Gastrocnemius medialis (tissue), 4 donors: ENCODE data around the gene RBFOX2. TPM values are rescaled to one million over a fixed set of nuclear protein-coding genes. Genes with fewer than 3 reads are reported as not detected.

ENCODE experiments used
- ATAC-seq, 2 donors: fragments of 150-250 bp; one replicate each; pipeline ENCODE4 v1.9.1; 2016
- DNase-seq, 2 donors: peaks; one replicate each; pipeline ENCODE4 v3.0.0-alpha.2; 2019
- H3K27ac ChIP-seq, 4 donors: fragments of 200-600 bp; sonication (generic); 1 replicate in 1 of 4; 2 replicates in 3 of 4; pipeline ENCODE4 v1.5.1; 2016 to 2018; ENCODE audit warnings: mild to moderate bottlenecking in 2 of 4, moderate library complexity in 1 of 4
- H3K27me3 ChIP-seq, 3 donors: fragments of 200-600 bp; sonication (generic) in 2 of 3; 1 replicate in 1 of 3; 2 replicates in 2 of 3; pipeline versions ENCODE4 v1.5.1 to v1.6.0; 2016 to 2019; ENCODE audit warnings: mild to moderate bottlenecking in 1 of 3, moderate library complexity in 1 of 3
- H3K36me3 ChIP-seq, 2 donors: fragments of 200-600 bp; sonication (generic) in 1 of 2; one replicate each; pipeline ENCODE4 v1.5.1; 2017 to 2018
- H3K4me1 ChIP-seq, 2 donors: fragments of 200-600 bp; sonication (generic) in 1 of 2; one replicate each; pipeline ENCODE4 v1.5.1; 2016 to 2017; ENCODE audit warnings: mild to moderate bottlenecking in 2 of 2
- H3K4me3 ChIP-seq, 4 donors: fragments of 200-600 bp; sonication (generic) in 3 of 4; 1 replicate in 1 of 4; 2 replicates in 3 of 4; pipeline ENCODE4 v1.5.1; 2016 to 2019; ENCODE audit warnings: mild to moderate bottlenecking in 2 of 4
- H3K9me3 ChIP-seq, 3 donors: fragments of 200-600 bp; sonication (generic) in 2 of 3; 1 replicate in 1 of 3; 2 replicates in 2 of 3; pipeline ENCODE4 v1.5.1; 2016 to 2019
- CTCF ChIP-seq, 5 experiments: fragments of 450-650 bp in 3 of 5; fragments of 200-600 bp in 2 of 5; sonication (generic) in 2 of 5; IDR thresholded peaks in 4 of 5; conservative IDR thresholded peaks in 1 of 5; 1 replicate in 4 of 5; 2 replicates in 1 of 5; pipeline ENCODE4 v1.5.1; 2016 to 2019; ENCODE audit warnings: antibody characterized with exemption in 5 of 5, mild to moderate bottlenecking in 3 of 5, moderate library complexity in 3 of 5
- POLR2A ChIP-seq, 2 donors: fragments of 450-650 bp; IDR thresholded peaks; one replicate each; pipeline ENCODE4 v1.6.1; 2017; ENCODE audit warnings: antibody characterized with exemption in 2 of 2, mild to moderate bottlenecking in 2 of 2, moderate library complexity in 2 of 2
- in situ Hi-C, 4 donors: fragments of 200-750 bp; cut with MboI; loops; one replicate each; pipeline versions ENCODE4 v1.15.0 to v1.8.0; 2017; ENCODE audit warnings: low sequenced_read_pairs in 4 of 4
- intact Hi-C: fragments of 100-400 bp; cut with DNase I; formaldehyde crosslinking; loops from one replicate; pipeline ENCODE4 v1.15.1; 2023; ENCODE audit warnings: low total_unique reads
- total RNA-seq, 4 donors: library from RNA; depleted of rRNA; stranded (reverse); fragments of >200 nt; gene quantifications; one replicate each; pipeline versions ENCODE4 v1.1.0 to v1.2.3, GENCODE V29; 2016

RBFOX2 gene
- total RNA-seq, 4 donors from 2014 or later: 26.0 to 32.1 (median 28.6) TPM

- Histone ChIP-seq H3K9me3 (no peaks in the 10 kb centered on the region), H3K36me3 (no peaks in the 10 kb centered on the region), H3K27me3 (no peaks in the 10 kb centered on the region), H3K4me1 (peaks cover 0 to 3% of the 10 kb centered on the region in 2 donors), H3K4me3 (no peak overlapping the region), H3K27ac (no peak overlapping the region)
- DNase-seq: no peak
- TF ChIP-seq POLR2A (IDR thresholded peaks at IDR 0.05): no peak
- TF ChIP-seq CTCF (IDR thresholded peaks at IDR 0.05 in 4 of 5, conservative IDR thresholded peaks at IDR 0.05 in 1 of 5): no peak
- no peak for ATAC-seq
- in situ Hi-C loops: no loop called here
- intact Hi-C loops: no loop called here
Observed at GRCh38 chr22:35952576-35952975, 76.0 kb downstream of the RBFOX2 start.

GRCh38 chr22:35950262-35950661 lies 78.4 kb downstream of the RBFOX2 start:
- H3K4me3 ChIP-seq: no peak overlapping the region
- no peak overlapping the region for H3K27ac ChIP-seq
- H3K36me3 ChIP-seq: no peaks in the 10 kb centered on the region
- no peak for DNase-seq
- no peak for ATAC-seq
- in situ Hi-C loops (no loop called here), intact Hi-C loops (no loop called here)
- H3K27me3 ChIP-seq: no peaks in the 10 kb centered on the region
- TF ChIP-seq POLR2A (IDR thresholded peaks at IDR 0.05) (no peak), CTCF (IDR thresholded peaks at IDR 0.05 in 4 of 5, conservative IDR thresholded peaks at IDR 0.05 in 1 of 5) (no peak)
- H3K9me3 ChIP-seq: no peaks in the 10 kb centered on the region
- peaks cover 3 to 4% of the 10 kb centered on the region in 2 donors for H3K4me1 ChIP-seq

GRCh38 chr22:35949243-35949642 lies 79.4 kb downstream of the RBFOX2 start:
- intact Hi-C loops: no loop called here
- Histone ChIP-seq H3K4me3 (no peak overlapping the region), H3K9me3 (no peaks in the 10 kb centered on the region), H3K27me3 (no peaks in the 10 kb centered on the region), H3K36me3 (no peaks in the 10 kb centered on the region), H3K4me1 (peaks cover 4 to 14% of the 10 kb centered on the region in 2 donors), H3K27ac (no peak overlapping the region)
- TF ChIP-seq POLR2A (IDR thresholded peaks at IDR 0.05): no peak
- no peak for TF ChIP-seq CTCF (IDR thresholded peaks at IDR 0.05 in 4 of 5, conservative IDR thresholded peaks at IDR 0.05 in 1 of 5)
- DNase-seq (no peak), ATAC-seq (no peak)
- in situ Hi-C loops: loop anchor here in 1 of 4 donors (25.0 kb wide), 1 partner anchor 512 kb away; no protein-coding TSS in a partner anchor

- H3K4me1 ChIP-seq: peaks cover 4 to 14% of the 10 kb centered on the region in 2 donors
- in situ Hi-C loops (loop anchor here in 1 of 4 donors (25.0 kb wide), 1 partner anchor 511 kb away; no protein-coding TSS in a partner anchor), intact Hi-C loops (no loop called here)
- H3K9me3 ChIP-seq: no peaks in the 10 kb centered on the region
- H3K36me3 ChIP-seq: no peaks in the 10 kb centered on the region
- no peak for TF ChIP-seq POLR2A (IDR thresholded peaks at IDR 0.05)
- no peak for TF ChIP-seq CTCF (IDR thresholded peaks at IDR 0.05 in 4 of 5, conservative IDR thresholded peaks at IDR 0.05 in 1 of 5)
- H3K27me3 ChIP-seq: no peaks in the 10 kb centered on the region
- DNase-seq (no peak), ATAC-seq (no peak)
- no peak overlapping the region for H3K4me3 ChIP-seq
- H3K27ac ChIP-seq: no peak overlapping the region
Observed at GRCh38 chr22:35947794-35948425, 80.7 kb downstream of the RBFOX2 start.
